T follicular helper cell (primary cell): ENCODE measurements around the gene EXOSC9.
A peak's percentile ranks its signal among the peaks of the same experiment; 100 is the strongest.
"Not testable (repeated sequence)": the region's sequence is repeated elsewhere in the genome, so short reads cannot be mapped to it uniquely, and the experiment has no call there.

Source experiments
- DNase-seq: peaks from one replicate; pipeline ENCODE4 v3.0.0-alpha.2; 2020; ENCODE audit warnings: low read depth
- total RNA-seq, 2 experiments: gene quantifications; one replicate each; lab custom pipeline; 2026; lab: John Stamatoyannopoulos, UW

The EXOSC9 gene, protein sequence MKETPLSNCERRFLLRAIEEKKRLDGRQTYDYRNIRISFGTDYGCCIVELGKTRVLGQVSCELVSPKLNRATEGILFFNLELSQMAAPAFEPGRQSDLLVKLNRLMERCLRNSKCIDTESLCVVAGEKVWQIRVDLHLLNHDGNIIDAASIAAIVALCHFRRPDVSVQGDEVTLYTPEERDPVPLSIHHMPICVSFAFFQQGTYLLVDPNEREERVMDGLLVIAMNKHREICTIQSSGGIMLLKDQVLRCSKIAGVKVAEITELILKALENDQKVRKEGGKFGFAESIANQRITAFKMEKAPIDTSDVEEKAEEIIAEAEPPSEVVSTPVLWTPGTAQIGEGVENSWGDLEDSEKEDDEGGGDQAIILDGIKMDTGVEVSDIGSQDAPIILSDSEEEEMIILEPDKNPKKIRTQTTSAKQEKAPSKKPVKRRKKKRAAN
- total RNA-seq = 63.3 to 102 reads per million in 2 experiments

GRCh38 chr4:121800961-121801714, at the start of gene EXOSC9:
Gene EXOSC9 (plus strand): TSS chr4:121801323. CDS start chr4:121801425, 102 bp downstream.
- DNase-seq = peak; percentile 92

- not testable (repeated sequence) for DNase-seq
Observed at GRCh38 chr4:121752142-121752541, 49.0 kb upstream of the EXOSC9 start.

GRCh38 chr4:121758925-121759568, 42.1 kb upstream of the EXOSC9 start:
- DNase-seq = no peak

GRCh38 chr4:121760205-121760604, 40.9 kb upstream of the EXOSC9 start:
- no peak for DNase-seq

DNA sequence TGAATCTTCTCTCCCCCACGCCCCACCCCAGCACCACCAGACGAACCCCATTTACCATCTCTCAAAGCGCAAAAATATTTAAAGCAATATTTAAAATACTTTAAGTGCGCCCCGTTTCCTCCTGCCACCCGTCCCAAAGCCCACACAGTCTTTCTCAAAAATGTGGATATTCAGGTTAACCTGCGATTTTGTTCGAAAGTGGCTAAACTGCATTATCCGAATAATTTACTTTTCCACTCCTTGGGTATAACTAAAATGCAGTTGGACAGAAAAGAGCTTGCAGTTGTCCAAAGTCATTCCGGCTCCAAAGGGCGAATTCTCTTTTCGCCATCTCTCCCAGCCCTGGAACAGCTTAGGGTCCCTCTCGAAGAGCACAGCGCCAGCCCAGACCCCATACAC, 36.8 kb upstream of the EXOSC9 start:
- no peak for DNase-seq

- no peak for DNase-seq
Observed at GRCh38 chr4:121764702-121765367, 36.3 kb upstream of the EXOSC9 start, which contains the start of gene SMIM43. Gene SMIM43 (minus strand): TSS chr4:121765164. CDS start chr4:121765105, 59 bp downstream.

DNA sequence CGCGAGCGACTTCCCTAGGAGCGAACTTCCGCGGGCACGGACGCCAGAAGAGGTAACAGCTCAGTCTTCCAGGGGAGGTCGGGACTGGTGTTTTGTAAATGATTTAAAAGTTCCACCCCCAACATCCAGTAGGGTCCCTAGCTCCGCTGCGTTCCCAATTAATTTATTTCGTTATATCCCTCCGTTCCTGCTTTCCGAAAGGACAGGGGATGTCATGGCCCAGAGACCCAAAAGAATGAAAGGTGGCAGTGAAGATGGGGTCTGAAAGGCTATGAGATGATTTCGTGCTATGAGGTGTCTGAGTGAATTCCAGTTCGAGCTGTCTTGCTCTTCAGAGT, 35.8 kb upstream of the EXOSC9 start:
- no peak for DNase-seq

DNA sequence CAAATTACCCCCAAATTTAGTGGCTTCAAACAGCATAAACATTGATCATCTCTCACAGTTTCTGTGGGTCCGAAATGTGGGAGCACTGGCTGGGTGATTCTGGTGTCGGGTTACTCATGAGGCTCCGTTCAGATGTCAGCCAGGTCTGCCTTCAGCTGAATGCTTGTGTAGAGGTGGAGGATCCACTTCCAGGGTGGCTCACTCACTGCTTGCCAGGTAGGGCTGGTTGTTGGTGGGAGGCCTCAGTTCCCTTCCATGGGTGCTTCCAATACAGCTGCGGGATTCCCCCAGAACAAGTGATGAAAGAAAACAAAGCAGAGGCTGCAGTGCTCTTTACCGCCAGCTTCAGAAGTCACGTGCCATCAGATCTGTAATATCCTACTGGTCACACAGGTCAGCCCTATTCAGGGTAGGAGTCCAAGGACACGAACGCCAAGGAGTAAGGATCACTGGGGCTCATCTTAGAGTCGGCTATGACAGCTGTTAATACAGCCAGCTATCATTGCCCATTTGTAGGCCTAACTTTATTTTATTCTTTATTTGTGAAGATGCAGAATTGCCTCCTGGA, 35.1 kb upstream of the EXOSC9 start:
- DNase-seq = no peak

- DNase-seq = no peak
Observed at GRCh38 chr4:121767166-121767565, 34.0 kb upstream of the EXOSC9 start.

DNA sequence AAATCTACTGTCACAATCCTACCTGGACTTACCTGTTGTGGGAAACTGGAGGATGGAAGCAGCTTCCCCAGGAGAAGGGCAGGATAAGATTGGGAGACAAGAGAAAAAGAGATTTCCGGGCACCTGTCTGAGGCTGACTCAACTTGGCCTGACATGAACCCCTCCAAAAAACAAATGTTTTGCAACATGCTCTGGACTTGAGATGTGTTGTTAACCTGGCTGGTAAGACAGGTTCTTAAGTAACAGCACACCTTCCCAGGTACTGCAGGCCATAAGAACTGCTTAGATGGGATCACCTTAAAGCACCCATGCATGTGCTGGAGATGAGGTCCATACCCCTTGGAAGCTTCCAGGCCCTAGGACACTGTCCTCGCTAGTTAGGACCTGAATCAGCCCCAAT, 31.8 kb upstream of the EXOSC9 start:
- DNase-seq = no peak

GRCh38 chr4:121771869-121772268, 29.3 kb upstream of the EXOSC9 start:
- DNase-seq = no peak

DNA sequence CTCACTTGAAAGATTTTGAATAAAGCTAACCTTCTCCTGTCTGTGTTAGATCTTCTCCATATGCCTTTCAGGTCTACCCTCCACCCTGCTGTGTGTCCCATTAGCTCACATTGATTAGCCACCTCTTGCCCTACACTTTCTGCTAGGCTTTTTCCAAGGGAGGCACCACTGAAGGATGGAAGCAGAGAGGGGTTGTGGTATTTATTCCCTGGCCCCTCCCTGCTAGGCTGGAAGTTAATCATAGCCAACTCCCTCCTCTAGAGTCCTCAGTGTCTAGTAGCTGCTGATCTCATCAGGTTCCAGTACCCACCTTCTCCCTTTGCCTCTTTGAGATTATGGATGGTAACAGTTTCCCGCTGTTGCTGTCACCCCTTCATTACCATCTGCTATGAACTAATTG, 27.2 kb upstream of the EXOSC9 start:
- DNase-seq = no peak

DNA sequence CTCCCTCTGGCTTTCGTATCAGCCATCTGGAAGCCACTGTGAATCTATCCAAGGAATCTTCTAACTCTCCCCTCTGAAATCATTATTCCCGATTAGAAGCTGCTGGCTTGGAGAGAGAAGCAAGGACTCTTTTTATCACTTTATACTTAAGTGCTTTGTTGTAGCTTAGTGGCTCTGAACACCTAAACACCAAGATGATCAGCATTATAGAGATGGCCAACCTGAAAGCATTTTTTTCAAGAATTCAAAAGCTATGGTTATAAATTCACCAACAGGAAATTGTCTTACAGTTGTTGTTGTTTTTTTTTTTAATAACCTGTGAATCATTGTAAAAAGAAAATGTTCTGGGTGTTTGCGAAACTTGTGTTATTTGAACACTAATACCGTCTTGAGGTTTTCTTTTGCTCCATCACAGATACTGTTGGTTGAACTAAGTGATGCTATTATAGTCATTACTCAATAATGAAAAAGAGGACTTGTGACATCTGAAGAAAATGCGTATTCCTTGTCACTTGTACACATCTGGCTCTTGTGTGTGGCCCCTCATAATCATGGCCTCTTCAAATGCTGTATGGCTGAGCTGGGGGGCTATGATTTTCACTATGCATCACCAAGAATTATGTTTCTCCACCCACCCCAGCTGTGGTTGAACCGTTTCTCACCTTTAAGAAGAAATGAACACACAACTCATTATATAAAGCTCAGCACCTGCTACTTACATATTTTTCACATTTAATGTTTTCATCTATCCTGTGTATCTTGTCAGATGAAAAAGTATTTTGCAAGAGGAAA, 24.3 kb upstream of the EXOSC9 start:
- no peak for DNase-seq

GRCh38 chr4:121777625-121778024, 23.5 kb upstream of the EXOSC9 start:
- no peak for DNase-seq

GRCh38 chr4:121778991-121779628, 22.0 kb upstream of the EXOSC9 start:
- DNase-seq = no peak

DNA sequence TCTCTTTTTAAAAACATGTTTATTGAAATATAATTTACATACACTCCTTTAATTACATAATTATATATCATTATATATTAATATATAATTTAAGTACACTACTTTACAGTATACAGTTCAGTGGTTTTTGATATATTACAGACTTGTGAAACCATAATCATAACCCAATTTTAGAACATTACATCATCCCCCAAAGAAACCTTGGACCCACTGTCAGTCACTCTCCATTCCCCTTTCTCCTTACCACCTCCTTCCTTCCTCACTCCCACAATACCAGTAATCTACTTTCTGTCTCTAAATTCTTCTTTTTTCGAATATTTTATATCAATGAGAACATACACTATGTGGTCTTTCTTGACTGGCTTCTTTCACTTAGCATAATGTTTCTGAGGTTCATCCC, 17.9 kb upstream of the EXOSC9 start:
- DNase-seq = no peak

DNA sequence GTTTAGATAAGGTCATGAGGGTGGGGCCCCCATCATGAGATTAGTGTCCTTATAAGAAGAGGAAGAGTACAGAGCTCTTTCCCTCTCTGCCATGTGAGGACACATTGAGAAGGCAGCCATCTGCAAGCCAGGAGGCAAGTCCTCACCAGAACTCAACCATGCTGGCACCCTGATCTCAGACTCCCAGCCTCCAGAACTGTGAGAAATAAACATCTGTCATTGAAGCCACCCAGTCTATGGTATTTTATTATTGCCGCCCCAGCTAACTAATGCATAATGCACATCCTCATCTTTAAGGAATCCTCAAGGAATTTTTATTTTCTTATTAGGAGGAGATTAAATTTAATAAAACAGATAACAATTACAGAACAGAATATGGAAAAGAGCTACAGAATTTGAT, 16.7 kb upstream of the EXOSC9 start:
- no peak for DNase-seq

GRCh38 chr4:121784975-121785374, 16.1 kb upstream of the EXOSC9 start:
- no peak for DNase-seq

DNA sequence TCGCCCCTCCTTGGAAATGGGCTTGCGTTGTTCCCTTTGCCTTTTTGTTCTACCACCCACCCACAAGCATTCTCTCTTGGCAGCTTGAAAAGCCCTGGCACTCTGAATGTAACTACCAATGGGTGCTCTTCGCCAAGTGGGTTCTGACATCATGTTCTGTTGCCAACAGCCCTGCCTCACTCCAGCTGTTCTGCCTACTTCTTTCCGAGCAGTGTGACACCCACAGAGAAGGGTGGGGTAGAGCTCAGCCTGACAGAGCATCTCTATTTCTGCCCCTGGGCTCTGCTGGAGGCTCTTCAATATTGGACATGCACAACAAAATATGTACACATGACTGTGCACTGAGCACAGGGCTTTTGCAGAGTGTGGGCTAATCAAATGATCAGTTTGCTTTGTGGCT, 15.6 kb upstream of the EXOSC9 start:
- no peak for DNase-seq

GRCh38 chr4:121786221-121786620, 14.9 kb upstream of the EXOSC9 start:
- no peak for DNase-seq
